ENCODE measurements around the gene GJD3.

DNA sequence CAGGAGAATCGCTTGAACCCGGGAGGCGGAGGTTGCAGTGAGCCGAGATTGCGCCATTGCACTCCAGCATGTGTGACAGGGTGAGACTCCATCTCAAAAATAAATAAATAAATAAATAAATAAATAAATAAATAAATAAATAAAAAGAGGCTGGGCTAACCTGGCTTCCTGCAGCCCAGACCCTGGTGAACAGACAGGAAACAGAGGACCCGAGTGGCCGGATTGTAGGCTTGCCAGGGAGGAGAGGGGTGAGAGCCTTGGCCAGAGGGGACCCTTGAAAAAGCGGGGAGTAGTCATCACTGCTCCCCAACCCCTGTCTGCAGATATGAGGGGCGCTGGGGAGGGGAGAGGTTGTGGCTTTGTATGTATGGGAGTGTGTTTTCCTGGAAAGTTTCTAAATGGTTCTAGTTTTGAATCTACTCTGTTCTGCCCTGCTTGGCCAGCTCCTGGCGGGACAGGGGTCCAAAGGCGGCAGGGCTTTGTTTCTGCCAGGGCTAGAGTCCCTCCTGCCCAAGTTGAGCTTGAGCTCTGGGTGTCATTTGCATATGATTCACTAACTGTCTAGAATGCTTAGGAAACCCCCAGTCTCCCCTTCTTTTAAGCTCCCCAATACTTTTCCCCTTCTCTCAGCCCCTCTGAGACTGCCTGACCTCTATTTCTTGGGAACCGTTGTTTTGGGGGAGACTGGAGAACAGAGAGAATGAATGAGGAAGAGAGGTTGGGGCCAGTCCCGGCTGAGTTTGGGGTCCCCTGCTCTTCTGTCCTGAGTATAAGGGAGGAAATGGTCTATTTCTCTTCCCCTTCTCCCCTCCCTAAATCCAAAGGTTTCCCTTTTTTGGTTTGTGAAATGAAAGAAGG is 39.2 kb downstream of the GJD3 start:
- no peak for TF ChIP-seq POLR2A (IDR thresholded peaks at IDR 0.05)
- TF ChIP-seq CTCF (IDR thresholded peaks at IDR 0.05): no peak

All from uterus (tissue), 2 donors.